IPS-18c (cell line): ENCODE results near the gene CRYBA2.

Experiments used
- H3K4me3 ChIP-seq: 2 replicates; pipeline ENCODE4 v1.7.0; 2013; ENCODE audit warnings: low read depth, mild to moderate bottlenecking, low read length, moderate library complexity; ENCODE audit not compliant: insufficient read depth
- H3K9me3 ChIP-seq: one replicate; pipeline ENCODE4 v1.6.1; 2013; ENCODE audit warnings: mild to moderate bottlenecking, low read length, moderate library complexity; ENCODE audit not compliant: control insufficient read depth, insufficient read depth

CRYBA2 gene

DNA sequence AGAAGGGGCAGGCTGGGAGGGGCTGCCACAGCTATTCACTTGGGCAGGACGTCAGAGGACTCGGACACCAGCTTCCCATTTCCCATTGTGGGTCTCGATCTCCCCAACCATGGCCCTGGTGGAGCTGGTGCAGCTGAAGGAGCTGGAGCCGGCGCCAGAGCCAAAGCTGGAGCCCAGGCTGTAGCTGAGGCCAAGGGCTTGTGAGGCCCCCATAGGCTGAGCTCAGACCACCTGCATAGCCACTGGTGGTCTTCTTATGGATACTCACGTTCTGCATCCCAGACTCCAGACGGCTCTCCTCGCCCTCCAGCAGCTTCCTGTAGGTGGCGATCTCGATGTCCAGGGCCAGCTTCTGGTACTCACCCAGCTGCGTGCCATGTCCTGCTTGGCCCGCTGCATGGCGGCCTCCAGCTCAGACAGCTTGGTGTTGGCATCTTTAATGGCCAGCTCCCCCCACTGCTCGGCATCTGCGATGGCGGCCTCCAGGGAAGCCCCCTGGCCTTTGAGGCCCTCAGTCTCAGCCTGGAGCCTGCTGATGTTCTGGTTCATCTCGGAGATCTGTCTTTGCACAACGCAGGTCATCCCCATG, 39.8 kb downstream of the CRYBA2 start:
- no peak overlapping the region for H3K4me3 ChIP-seq

GRCh38 chr2:218952160-218952559, 41.1 kb downstream of the CRYBA2 start:
- Histone ChIP-seq H3K4me3 (no peak overlapping the region), H3K9me3 (no peaks in the 10 kb centered on the region)

More for the DNA sequence above, 39.8 kb downstream of the CRYBA2 start:
- H3K9me3 ChIP-seq, result no peaks in the 10 kb centered on the region

DNA sequence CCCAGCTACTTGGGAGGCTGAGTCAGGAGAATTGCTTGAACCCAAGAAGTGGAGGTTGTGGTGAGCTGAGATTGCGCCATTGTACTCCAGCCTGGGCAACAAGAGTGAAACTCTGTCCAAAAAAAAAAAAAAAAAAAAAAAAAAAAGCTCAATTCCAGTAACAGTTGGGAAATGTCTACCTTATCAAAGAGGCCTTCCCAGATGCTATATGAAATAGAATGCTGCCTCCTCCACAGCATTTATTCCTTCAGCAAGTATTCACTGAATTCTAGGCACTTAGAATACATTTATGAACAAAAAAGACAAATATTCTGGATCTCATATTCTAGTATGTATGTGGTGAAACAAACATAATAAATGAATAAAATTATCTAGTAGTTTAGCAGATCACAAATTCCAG, 46.6 kb downstream of the CRYBA2 start:
- Histone ChIP-seq H3K9me3 (peaks cover 2% of the 10 kb centered on the region), H3K4me3 (no peak overlapping the region)

- H3K4me3 ChIP-seq, result no peak overlapping the region
Observed at GRCh38 chr2:218944759-218945404, 48.3 kb downstream of the CRYBA2 start.

More at GRCh38 chr2:218944759-218945404, 48.3 kb downstream of the CRYBA2 start:
- H3K9me3 ChIP-seq, result peaks cover 2% of the 10 kb centered on the region
